HCT116 (cell line): ENCODE results near the gene SESN1. TPM values are rescaled to one million over a fixed set of nuclear protein-coding genes. Genes with fewer than 3 reads are reported as not detected.

Experiments used
- ATAC-seq: fragments of 200-7000 bp; cut with Tn5 transposase; 2 replicates; pipeline ENCODE4 v1.9.1; 2020; ENCODE audit warnings: mild to moderate bottlenecking, moderate library complexity
- BruUV-seq: library from RNA; stranded (reverse); fragments of 400-500 nt; replicated peaks from 2 replicates; lab custom pipeline; 2021; lab: Mats Ljungman, UMichigan
- CTCF ChIA-PET: fragments of 300-600 bp; sonication (Branson Sonifier 250); formaldehyde crosslinking; loops from one replicate; lab custom pipeline; 2021; ENCODE audit warnings: antibody characterized with exemption; lab: Charles Lee
- POLR2A ChIA-PET: fragments of 300-600, 350-600 bp; sonication (Branson Sonifier 250); formaldehyde crosslinking; loops from one replicate; lab custom pipeline; 2021; ENCODE audit warnings: antibody characterized with exemption; lab: Charles Lee
- RAD21 ChIA-PET, 2 experiments: fragments of 300-600 bp; sonication (Branson Sonifier 250); formaldehyde crosslinking; loops; one replicate each; lab custom pipeline; 2023; ENCODE audit warnings: low total read pairs in 2 of 2; ENCODE audit not compliant: uncharacterized antibody in 2 of 2, unreplicated experiment in 2 of 2, low non-redundant PET in 1 of 2; lab: Charles Lee
- DNase-seq: peaks from one replicate; pipeline ENCODE4 v3.0.0-alpha.2; 2010; ENCODE audit warnings: low read depth, low spot score
- H2AFZ ChIP-seq: fragments of 200-600 bp; shearing (Covaris generic), sonication (generic); 2 replicates; pipeline ENCODE4 v1.6.1; 2017; ENCODE audit warnings: low read depth, mixed run types, mixed read lengths, antibody characterized with exemption, low read length; ENCODE audit not compliant: poor library complexity, severe bottlenecking
- H3K27ac ChIP-seq: 2 replicates; pipeline ENCODE4 v1.5.1; 2012; ENCODE audit warnings: low read depth, low read length
- H3K27me3 ChIP-seq: fragments of 200-600 bp; sonication (generic); 2 replicates; pipeline ENCODE4 v1.6.1; 2016; ENCODE audit warnings: mixed run types, low read length, mixed read lengths; ENCODE audit not compliant: insufficient read depth
- H3K36me3 ChIP-seq, 2 experiments: fragments of 200-500 bp in 1 of 2; fragments of 200-600 bp in 1 of 2; sonication (Bioruptor generic) in 1 of 2; sonication (generic) in 1 of 2; 2 replicates each; pipeline versions ENCODE4 v1.5.1 to v1.6.1; 2014 to 2016; ENCODE audit warnings: low read length in 2 of 2, inconsistent platforms in 1 of 2, mixed read lengths in 1 of 2, mixed run types in 1 of 2; ENCODE audit not compliant: insufficient read depth in 2 of 2, control insufficient read depth in 1 of 2
- H3K4me1 ChIP-seq, 2 experiments: fragments of 200-600 bp in 1 of 2; sonication (generic) in 1 of 2; 2 replicates each; pipeline versions ENCODE4 v1.5.1 to v1.6.1; 2012 to 2017; ENCODE audit warnings: low read length in 2 of 2, inconsistent platforms in 1 of 2, mild to moderate bottlenecking in 1 of 2, mixed read lengths in 1 of 2, mixed run types in 1 of 2, moderate library complexity in 1 of 2; ENCODE audit not compliant: insufficient read depth in 2 of 2, control insufficient read depth in 1 of 2
- H3K4me2 ChIP-seq: fragments of 200-600 bp; sonication (generic); 2 replicates; pipeline ENCODE4 v1.6.1; 2017; ENCODE audit warnings: mixed run types, low read length, mixed read lengths
- H3K4me3 ChIP-seq, 2 experiments: fragments of 200-600 bp in 1 of 2; sonication (generic) in 1 of 2; replicated peaks in 1 of 2; 2 replicates each; pipeline ENCODE4 v1.5.1; 2011 to 2016; ENCODE audit warnings: low read length in 2 of 2, control low read depth in 1 of 2, low read depth in 1 of 2, mild to moderate bottlenecking in 1 of 2, mixed read lengths in 1 of 2, mixed run types in 1 of 2
- H3K79me2 ChIP-seq: fragments of 200-600 bp; sonication (generic); 2 replicates; pipeline ENCODE4 v1.6.1; 2017; ENCODE audit warnings: mild to moderate bottlenecking, mixed run types, low read length, moderate library complexity, mixed read lengths; ENCODE audit not compliant: insufficient read depth
- H3K9ac ChIP-seq: fragments of 200-600 bp; sonication (generic); 2 replicates; pipeline ENCODE4 v1.6.1; 2016; ENCODE audit warnings: low read length, mixed read lengths
- H3K9me2 ChIP-seq: fragments of 200-600 bp; sonication (generic), shearing (Covaris generic); 2 replicates; pipeline ENCODE4 v1.6.1; 2017; ENCODE audit warnings: mixed run types, mild to moderate bottlenecking, moderate library complexity; ENCODE audit not compliant: insufficient read depth
- H3K9me3 ChIP-seq, 2 experiments: fragments of 200-500 bp in 1 of 2; fragments of 200-600 bp in 1 of 2; sonication (Bioruptor generic) in 1 of 2; sonication (generic) in 1 of 2; 2 replicates each; pipeline ENCODE4 v1.6.1; 2014 to 2017; ENCODE audit warnings: low read length in 2 of 2, mixed read lengths in 2 of 2, inconsistent platforms in 1 of 2, low read depth in 1 of 2, mild to moderate bottlenecking in 1 of 2, mixed run types in 1 of 2, moderate library complexity in 1 of 2; ENCODE audit not compliant: control insufficient read depth in 1 of 2, insufficient read depth in 1 of 2
- H4K20me1 ChIP-seq: fragments of 200-600 bp; sonication (generic), shearing (Covaris generic); 2 replicates; pipeline ENCODE4 v1.6.1; 2017; ENCODE audit warnings: mixed run types, mild to moderate bottlenecking, moderate library complexity; ENCODE audit not compliant: insufficient read depth
- ATF3 ChIP-seq: IDR thresholded peaks from 2 replicates; pipeline ENCODE4 v1.6.1; 2012
- CEBPB ChIP-seq: IDR thresholded peaks from 2 replicates; pipeline ENCODE4 v1.6.1; 2012; ENCODE audit warnings: low read depth
- FOSL1 ChIP-seq: IDR thresholded peaks from 2 replicates; pipeline ENCODE4 v1.6.1; 2012; ENCODE audit warnings: low read depth
- JUND ChIP-seq: IDR thresholded peaks from 2 replicates; pipeline ENCODE4 v1.6.1; 2012
- RAD21 ChIP-seq: IDR thresholded peaks from 2 replicates; pipeline ENCODE4 v1.6.1; 2012; ENCODE audit warnings: low read depth, mild to moderate bottlenecking
- SP1 ChIP-seq: IDR thresholded peaks from 2 replicates; pipeline ENCODE4 v1.6.1; 2012; ENCODE audit warnings: low read depth
- YY1 ChIP-seq: IDR thresholded peaks from 2 replicates; pipeline ENCODE4 v1.6.1; 2011; ENCODE audit warnings: low read length, low read depth, moderate library complexity, mild to moderate bottlenecking; ENCODE audit not compliant: insufficient replicate concordance; ENCODE audit errors: extremely low read depth
- ZFX ChIP-seq: fragments of 450-650 bp; IDR thresholded peaks from 2 replicates; pipeline ENCODE4 v1.6.1; 2017
- intact Hi-C: fragments of 100-400 bp; cut with micrococcal nuclease; formaldehyde crosslinking; loops from 2 replicates; pipeline ENCODE4 v1.10.0; 2022
- total RNA-seq: library from RNA; stranded (reverse); gene quantifications from one replicate; pipeline ENCODE4 v1.2.1, GENCODE V29; 2021; ENCODE audit not compliant: unreplicated experiment
- TF ChIP-seq, protein P1 (sequence below): IDR thresholded peaks from 2 replicates; pipeline ENCODE4 v1.6.1; 2011; ENCODE audit warnings: mild to moderate bottlenecking, low read length, moderate library complexity; ENCODE audit not compliant: insufficient replicate concordance; ENCODE audit errors: extremely low read depth
- TF ChIP-seq, protein P2 (sequence below): IDR thresholded peaks from 2 replicates; pipeline ENCODE4 v1.6.1; 2012

The SESN1 gene
- total RNA-seq, 1 experiment from 2014 or later: 9.3 TPM

DNA sequence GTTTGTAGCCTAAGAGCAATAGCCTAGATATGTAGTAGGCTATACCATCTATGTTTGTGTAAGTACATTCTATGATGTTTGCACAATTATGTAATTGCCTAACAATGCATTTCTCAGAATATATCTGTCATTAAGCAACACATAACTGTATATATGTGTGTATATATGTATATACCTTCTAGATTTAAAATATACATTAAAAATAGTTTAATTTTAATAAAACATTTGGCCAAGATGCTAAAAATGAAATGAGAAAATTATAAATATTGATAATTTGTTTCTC, 20.6 kb downstream of the SESN1 start:
- no peak overlapping the region for H3K9ac ChIP-seq
- ChIA-PET POLR2A (no interaction called here), RAD21 (interaction anchor here in 1 of 2 experiments (2.0 kb wide), 1 partner anchor 532 kb away, joined by 6 read pairs; no protein-coding TSS in a partner anchor), CTCF (interaction anchor here (1.6 to 5.7 kb wide), 2 partner anchors 21 to 532 kb away, joined by 7 to 64 read pairs; partner anchors contain the start of genes CEP57L1 and SESN1)
- no peaks in the 10 kb centered on the region for H3K4me1 ChIP-seq
- H3K9me3 ChIP-seq: no peaks in the 10 kb centered on the region
- BruUV-seq: no TSS peak
- DNase-seq: no peak
- intact Hi-C loops: loop anchor here (10.0 kb wide), 1 partner anchor 969 kb away; no protein-coding TSS in a partner anchor
- H3K27ac ChIP-seq: no peak overlapping the region
- no peaks in the 10 kb centered on the region for H3K9me2 ChIP-seq
- no peak overlapping the region for H3K4me2 ChIP-seq
- H2AFZ ChIP-seq: no peak overlapping the region
- no peak overlapping the region for H3K4me3 ChIP-seq
- no peaks in the 10 kb centered on the region for H3K36me3 ChIP-seq
- no peaks in the 10 kb centered on the region for H3K79me2 ChIP-seq
- H4K20me1 ChIP-seq: no peaks in the 10 kb centered on the region
- ATAC-seq: no peak
- H3K27me3 ChIP-seq: no peaks in the 10 kb centered on the region
- TF ChIP-seq ZFX (no peak), RAD21 (no peak)
- TF ChIP-seq, protein P1, sequence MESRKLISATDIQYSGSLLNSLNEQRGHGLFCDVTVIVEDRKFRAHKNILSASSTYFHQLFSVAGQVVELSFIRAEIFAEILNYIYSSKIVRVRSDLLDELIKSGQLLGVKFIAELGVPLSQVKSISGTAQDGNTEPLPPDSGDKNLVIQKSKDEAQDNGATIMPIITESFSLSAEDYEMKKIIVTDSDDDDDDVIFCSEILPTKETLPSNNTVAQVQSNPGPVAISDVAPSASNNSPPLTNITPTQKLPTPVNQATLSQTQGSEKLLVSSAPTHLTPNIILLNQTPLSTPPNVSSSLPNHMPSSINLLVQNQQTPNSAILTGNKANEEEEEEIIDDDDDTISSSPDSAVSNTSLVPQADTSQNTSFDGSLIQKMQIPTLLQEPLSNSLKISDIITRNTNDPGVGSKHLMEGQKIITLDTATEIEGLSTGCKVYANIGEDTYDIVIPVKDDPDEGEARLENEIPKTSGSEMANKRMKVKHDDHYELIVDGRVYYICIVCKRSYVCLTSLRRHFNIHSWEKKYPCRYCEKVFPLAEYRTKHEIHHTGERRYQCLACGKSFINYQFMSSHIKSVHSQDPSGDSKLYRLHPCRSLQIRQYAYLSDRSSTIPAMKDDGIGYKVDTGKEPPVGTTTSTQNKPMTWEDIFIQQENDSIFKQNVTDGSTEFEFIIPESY: no peak

DNA sequence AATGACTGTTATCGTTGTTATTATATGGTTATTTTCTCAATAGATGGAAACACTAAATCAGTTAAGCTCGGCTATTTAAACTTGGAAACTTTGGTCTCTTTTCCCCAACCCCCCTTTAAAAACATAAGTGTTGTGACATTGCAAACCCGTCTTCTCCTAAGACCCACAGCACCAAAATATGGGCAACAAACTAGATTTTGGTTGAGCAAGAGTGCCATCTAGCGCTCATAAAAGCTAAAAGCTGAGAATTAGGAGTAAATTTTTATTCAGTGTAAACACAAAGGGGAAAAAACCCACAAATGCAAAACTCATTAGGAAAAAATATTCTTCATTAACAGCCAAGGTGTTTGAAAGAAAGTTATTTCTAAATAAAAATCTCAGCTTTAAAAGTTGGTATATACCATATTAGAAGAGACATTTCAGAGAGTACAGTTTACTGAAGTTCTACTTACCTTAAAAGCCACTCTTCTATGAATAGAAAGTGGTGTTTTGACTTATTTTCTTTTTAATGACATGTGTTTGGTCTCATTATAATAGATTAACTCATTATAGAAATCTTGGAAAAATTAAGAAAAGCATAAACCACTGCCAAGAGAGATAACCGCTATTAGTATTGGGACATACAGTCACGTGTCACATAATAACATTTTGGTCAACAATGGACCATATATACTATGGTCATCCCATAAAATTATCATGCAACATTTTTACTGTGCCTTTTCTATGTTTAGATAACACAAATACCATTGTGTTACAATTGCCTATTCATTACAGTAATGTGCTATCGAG, 21.1 kb downstream of the SESN1 start:
- H3K4me2 ChIP-seq: no peak overlapping the region
- no peaks in the 10 kb centered on the region for H3K9me2 ChIP-seq
- no peak overlapping the region for H3K9ac ChIP-seq
- CTCF ChIA-PET: interaction anchor here (0.8 to 5.7 kb wide), 12 partner anchors 8 to 549 kb away, joined by 3 to 64 read pairs (median 4); partner anchors contain the start of genes CEP57L1 and SESN1
- intact Hi-C loops: loop anchor here (1.0 to 10.0 kb wide), 4 partner anchors 180 to 969 kb away; no protein-coding TSS in a partner anchor
- H3K4me3 ChIP-seq: no peak overlapping the region
- no peaks in the 10 kb centered on the region for H3K36me3 ChIP-seq
- BruUV-seq: no TSS peak
- H3K79me2 ChIP-seq: no peaks in the 10 kb centered on the region
- no peak overlapping the region for H3K27ac ChIP-seq
- RAD21 ChIA-PET: interaction anchor here (0.9 to 2.0 kb wide), 2 partner anchors 237 to 532 kb away, joined by 3 to 6 read pairs; no protein-coding TSS in a partner anchor
- peak; percentile 72 for ATAC-seq
- H2AFZ ChIP-seq: no peak overlapping the region
- no peaks in the 10 kb centered on the region for H3K9me3 ChIP-seq
- peak; percentile 56 for DNase-seq
- H4K20me1 ChIP-seq: no peaks in the 10 kb centered on the region
- no peaks in the 10 kb centered on the region for H3K4me1 ChIP-seq
- H3K27me3 ChIP-seq: no peaks in the 10 kb centered on the region
- POLR2A ChIA-PET: no interaction called here
- TF ChIP-seq FOSL1 (no peak), JUND (no peak), YY1 (no peak), CEBPB (no peak), RAD21 (peak; percentile 85), ZFX (no peak), SP1 (no peak), ATF3 (no peak)
- TF ChIP-seq, protein P1: no peak
- TF ChIP-seq, protein P2, sequence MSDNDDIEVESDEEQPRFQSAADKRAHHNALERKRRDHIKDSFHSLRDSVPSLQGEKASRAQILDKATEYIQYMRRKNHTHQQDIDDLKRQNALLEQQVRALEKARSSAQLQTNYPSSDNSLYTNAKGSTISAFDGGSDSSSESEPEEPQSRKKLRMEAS: no peak
